Muscle layer of colon (tissue), 2 donors: ENCODE results near the gene SERINC3.

ENCODE experiments used
- H3K27ac ChIP-seq: one replicate; pipeline ENCODE4 v1.7.0; 2013; ENCODE audit warnings: low read depth, mild to moderate bottlenecking, low read length, moderate library complexity
- H3K27me3 ChIP-seq, 2 donors: one replicate each; pipeline ENCODE4 v1.7.0; 2013; ENCODE audit warnings: low read length in 2 of 2, mild to moderate bottlenecking in 2 of 2; ENCODE audit not compliant: insufficient read depth in 2 of 2, control insufficient read depth in 1 of 2
- H3K36me3 ChIP-seq: one replicate; pipeline ENCODE4 v1.7.0; 2013; ENCODE audit warnings: mild to moderate bottlenecking, low read length; ENCODE audit not compliant: insufficient read depth
- H3K4me1 ChIP-seq: one replicate; pipeline ENCODE4 v1.7.0; 2013; ENCODE audit warnings: mild to moderate bottlenecking, low read length; ENCODE audit not compliant: insufficient read depth
- H3K4me3 ChIP-seq, 2 donors: one replicate each; pipeline ENCODE4 v1.7.0; 2013; ENCODE audit warnings: low read length in 2 of 2, low read depth in 1 of 2, mild to moderate bottlenecking in 1 of 2, moderate library complexity in 1 of 2
- H3K9ac ChIP-seq: one replicate; pipeline ENCODE4 v1.7.0; 2013; ENCODE audit warnings: low read length
- H3K9me3 ChIP-seq: one replicate; pipeline ENCODE4 v1.7.0; 2013; ENCODE audit warnings: mild to moderate bottlenecking, low read length
- donor health status: abdominal sarcoma.
- donor health status: Adenocarcinoma of cecum.

Gene SERINC3

DNA sequence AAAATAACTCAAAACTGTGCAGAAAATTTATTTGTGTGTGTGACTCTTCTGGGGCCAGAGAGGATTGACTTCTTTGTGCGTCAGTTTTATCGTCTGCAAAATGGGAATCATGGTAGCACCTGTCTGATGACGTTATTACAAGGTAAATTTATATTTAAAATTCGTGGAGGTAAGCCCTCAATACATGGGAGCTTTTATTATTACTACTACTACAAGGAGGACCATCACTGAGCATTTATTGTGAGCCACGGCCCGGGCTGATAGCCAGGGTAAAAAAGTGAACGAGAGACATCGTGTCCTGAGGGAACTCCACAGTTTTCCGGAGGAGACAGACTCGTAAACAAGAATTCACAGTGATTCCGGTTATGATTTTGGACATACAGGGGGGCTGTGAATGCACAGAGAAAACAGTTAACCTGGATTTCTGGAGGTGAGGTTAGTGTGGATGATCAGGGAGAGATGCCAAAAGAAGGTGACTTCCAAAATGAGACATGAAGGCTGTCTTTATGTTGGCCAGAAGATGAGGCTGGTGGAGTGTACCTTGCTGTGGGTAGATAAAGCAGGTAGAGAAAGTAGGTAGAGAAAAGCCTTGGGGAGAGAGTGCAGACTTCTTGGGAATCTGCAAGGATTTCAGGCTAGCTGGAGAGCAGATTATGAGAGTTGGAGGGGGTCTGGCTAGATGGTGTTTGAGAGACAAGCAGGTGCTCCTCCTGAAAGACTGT, 10.6 kb upstream of the SERINC3 start:
- H3K9ac ChIP-seq: peak overlapping the region; percentile 68
- H3K36me3 ChIP-seq: no peaks in the 10 kb centered on the region
- no peaks in the 10 kb centered on the region for H3K9me3 ChIP-seq
- H3K27ac ChIP-seq: peak overlapping the region; percentile 87
- H3K4me3 ChIP-seq: peak overlapping the region; percentile 64 to 69
- H3K27me3 ChIP-seq: no peaks in the 10 kb centered on the region
- peaks cover 37% of the 10 kb centered on the region for H3K4me1 ChIP-seq

DNA sequence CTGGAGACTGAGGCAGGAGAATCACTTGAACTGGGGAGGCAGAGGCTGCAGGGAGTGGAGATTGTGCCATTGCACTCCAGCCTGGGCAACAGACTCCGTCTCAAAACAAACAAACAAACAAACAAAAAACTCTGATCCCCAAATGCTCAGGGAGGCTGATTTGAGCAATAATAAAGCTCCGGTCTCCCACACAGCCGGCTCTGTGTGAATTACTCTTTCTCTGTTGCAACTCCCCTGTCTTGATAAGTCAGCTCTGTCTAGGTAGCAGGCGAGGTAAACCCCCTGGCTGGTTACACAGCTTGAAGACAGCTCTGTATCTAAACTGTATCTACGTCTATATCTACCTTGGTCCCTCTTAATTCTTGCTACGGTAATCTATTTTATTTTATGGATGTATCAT, 6.4 kb upstream of the SERINC3 start:
- H3K4me3 ChIP-seq: no peak overlapping the region
- H3K36me3 ChIP-seq: no peaks in the 10 kb centered on the region
- no peak overlapping the region for H3K9ac ChIP-seq
- H3K27me3 ChIP-seq: no peaks in the 10 kb centered on the region
- H3K4me1 ChIP-seq: peaks cover 14% of the 10 kb centered on the region
- H3K9me3 ChIP-seq: no peaks in the 10 kb centered on the region
- H3K27ac ChIP-seq: no peak overlapping the region

DNA sequence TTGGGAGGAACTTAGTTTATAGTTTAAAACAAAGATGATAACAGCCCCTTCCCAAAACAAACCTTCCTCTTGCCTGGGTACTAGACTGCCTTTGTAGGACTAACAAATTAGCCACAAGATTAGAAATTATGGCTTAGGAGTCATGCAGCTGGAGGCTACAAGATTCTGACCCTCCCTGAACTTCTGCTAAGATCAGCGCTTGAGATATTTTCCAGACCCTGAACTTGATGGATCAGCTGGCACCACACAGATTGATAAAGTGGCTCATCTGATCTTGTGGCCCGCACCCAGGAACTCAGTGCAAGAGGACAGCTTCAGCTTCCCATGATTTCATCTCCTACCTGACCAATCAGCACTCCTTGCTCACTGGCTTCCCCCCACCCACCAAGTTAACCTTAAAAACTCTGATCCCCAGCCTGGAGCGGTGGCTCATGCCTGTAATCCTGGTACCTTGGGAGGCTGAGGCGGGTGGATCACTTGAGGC, 5.9 kb upstream of the SERINC3 start:
- Histone ChIP-seq H3K27ac (no peak overlapping the region), H3K4me1 (peaks cover 13% of the 10 kb centered on the region), H3K36me3 (no peaks in the 10 kb centered on the region), H3K4me3 (no peak overlapping the region), H3K27me3 (no peaks in the 10 kb centered on the region), H3K9me3 (no peaks in the 10 kb centered on the region), H3K9ac (no peak overlapping the region)

DNA sequence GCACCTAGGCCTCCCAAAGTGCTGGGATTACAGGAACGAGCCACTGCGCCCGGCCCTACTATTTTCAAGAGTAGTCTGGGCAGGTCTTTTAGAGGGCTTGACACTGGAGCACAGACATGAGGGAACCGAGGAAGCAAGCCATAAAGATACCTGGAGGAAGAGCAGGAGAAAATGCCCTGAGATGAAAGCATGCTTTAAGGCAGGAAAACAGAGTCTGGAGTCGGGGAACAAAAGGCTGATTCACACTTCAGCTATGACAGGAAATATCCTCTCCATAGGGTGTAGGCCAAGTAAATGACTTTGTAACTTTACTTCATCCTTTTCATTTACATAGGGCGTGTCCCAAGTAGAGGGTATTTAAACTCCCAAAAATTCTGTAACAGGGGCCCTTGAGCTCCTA, 4.3 kb upstream of the SERINC3 start:
- Histone ChIP-seq H3K4me3 (no peak overlapping the region), H3K9me3 (no peaks in the 10 kb centered on the region), H3K36me3 (no peaks in the 10 kb centered on the region), H3K9ac (no peak overlapping the region), H3K27me3 (no peaks in the 10 kb centered on the region), H3K4me1 (peaks cover 1% of the 10 kb centered on the region), H3K27ac (no peak overlapping the region)

DNA sequence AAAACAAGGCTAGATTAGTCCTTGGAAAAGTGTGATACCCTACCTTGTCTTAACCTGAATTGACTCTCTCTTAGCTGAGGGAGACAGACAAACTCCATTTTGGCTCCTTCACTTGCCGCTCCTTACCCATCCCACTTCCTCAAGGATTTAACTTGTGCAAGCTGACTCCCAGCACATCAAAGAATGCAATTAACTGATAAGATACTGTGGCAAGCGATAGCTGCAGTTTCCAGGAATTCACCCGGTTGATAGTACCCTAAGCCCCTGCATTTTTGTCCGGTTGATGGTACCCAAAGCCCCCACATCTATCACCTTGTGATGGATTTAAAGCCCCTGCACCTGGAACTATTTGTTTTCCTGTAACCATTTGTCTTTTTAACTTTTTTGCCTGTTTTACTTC, 1.9 kb upstream of the SERINC3 start:
- Histone ChIP-seq H3K36me3 (no peaks in the 10 kb centered on the region), H3K9me3 (no peaks in the 10 kb centered on the region), H3K27me3 (no peaks in the 10 kb centered on the region), H3K9ac (no peak overlapping the region), H3K4me3 (no peak overlapping the region), H3K27ac (no peak overlapping the region), H3K4me1 (peaks cover 24% of the 10 kb centered on the region)

GRCh38 chr20:44522841-44523240, 971 bp upstream of the SERINC3 start:
- Histone ChIP-seq H3K36me3 (no peaks in the 10 kb centered on the region), H3K4me3 (no peak overlapping the region), H3K4me1 (peaks cover 31% of the 10 kb centered on the region), H3K9me3 (no peaks in the 10 kb centered on the region), H3K27me3 (no peaks in the 10 kb centered on the region), H3K9ac (no peak overlapping the region), H3K27ac (no peak overlapping the region)

- Histone ChIP-seq H3K27ac (peak overlapping the region; percentile 87), H3K4me1 (peaks cover 43% of the 10 kb centered on the region)
Observed at GRCh38 chr20:44520881-44521280, 989 bp downstream of the SERINC3 start.

GRCh38 chr20:44518248-44518647, 3.6 kb downstream of the SERINC3 start:
- no peaks in the 10 kb centered on the region for H3K9me3 ChIP-seq
- H3K27me3 ChIP-seq: no peaks in the 10 kb centered on the region
- H3K4me3 ChIP-seq: no peak overlapping the region
- H3K9ac ChIP-seq: no peak overlapping the region
- H3K36me3 ChIP-seq: no peaks in the 10 kb centered on the region
- H3K27ac ChIP-seq: no peak overlapping the region
- H3K4me1 ChIP-seq: peaks cover 50% of the 10 kb centered on the region

More at GRCh38 chr20:44520881-44521280, 989 bp downstream of the SERINC3 start:
- Histone ChIP-seq H3K4me3 (peak overlapping the region; percentile 94 to 97), H3K36me3 (no peaks in the 10 kb centered on the region), H3K9me3 (no peaks in the 10 kb centered on the region), H3K9ac (peak overlapping the region; percentile 90), H3K27me3 (no peaks in the 10 kb centered on the region)

DNA sequence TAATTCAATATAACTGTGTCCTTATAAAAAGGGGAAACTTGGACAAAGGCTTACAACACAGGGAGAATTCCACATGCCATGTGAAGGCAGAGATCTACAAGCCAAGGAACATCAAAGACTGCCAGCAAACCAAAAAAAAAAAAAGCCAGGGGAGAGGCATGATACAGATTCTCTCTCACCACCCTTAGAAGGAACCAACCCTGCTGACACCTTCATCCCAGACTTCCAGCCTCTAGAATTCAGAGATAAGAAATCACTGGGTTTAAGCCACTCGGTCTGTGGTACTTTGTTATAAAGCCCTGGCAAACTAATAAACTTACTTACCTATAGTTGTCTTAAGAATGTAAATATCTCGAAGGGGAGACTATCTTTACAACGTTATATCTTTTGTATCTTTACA, 4.4 kb downstream of the SERINC3 start:
- Histone ChIP-seq H3K9me3 (no peaks in the 10 kb centered on the region), H3K27ac (no peak overlapping the region), H3K4me3 (no peak overlapping the region), H3K36me3 (no peaks in the 10 kb centered on the region), H3K9ac (no peak overlapping the region), H3K27me3 (no peaks in the 10 kb centered on the region), H3K4me1 (peaks cover 50% of the 10 kb centered on the region)

- H3K9me3 ChIP-seq: no peaks in the 10 kb centered on the region
- no peak overlapping the region for H3K27ac ChIP-seq
- no peak overlapping the region for H3K4me3 ChIP-seq
- peaks cover 4% of the 10 kb centered on the region for H3K36me3 ChIP-seq
- peaks cover 50% of the 10 kb centered on the region for H3K4me1 ChIP-seq
- no peak overlapping the region for H3K9ac ChIP-seq
- H3K27me3 ChIP-seq: no peaks in the 10 kb centered on the region
Observed at GRCh38 chr20:44516491-44516890, 5.4 kb downstream of the SERINC3 start.

- H3K4me1 ChIP-seq: peaks cover 28% of the 10 kb centered on the region
- H3K27me3 ChIP-seq: no peaks in the 10 kb centered on the region
- H3K9me3 ChIP-seq: no peaks in the 10 kb centered on the region
- H3K27ac ChIP-seq: no peak overlapping the region
- H3K9ac ChIP-seq: no peak overlapping the region
- no peak overlapping the region for H3K4me3 ChIP-seq
- H3K36me3 ChIP-seq: peaks cover 23% of the 10 kb centered on the region
Observed at GRCh38 chr20:44513871-44514270, 8.0 kb downstream of the SERINC3 start.

- Histone ChIP-seq H3K4me1 (peaks cover 7% of the 10 kb centered on the region), H3K9me3 (no peaks in the 10 kb centered on the region), H3K27ac (no peak overlapping the region), H3K36me3 (peaks cover 55% of the 10 kb centered on the region), H3K27me3 (no peaks in the 10 kb centered on the region), H3K9ac (no peak overlapping the region), H3K4me3 (no peak overlapping the region)
Observed at GRCh38 chr20:44509762-44510161, 12.1 kb downstream of the SERINC3 start.
